Astrocyte of the spinal cord (primary cell): ENCODE measurements around the gene ASIC4.

Source experiments
- DNase-seq: peaks from one replicate; pipeline ENCODE4 v3.0.0; 2011; ENCODE audit warnings: low read depth, low spot score
- H3K4me3 ChIP-seq: 2 replicates; pipeline ENCODE4 v1.5.1; 2011; ENCODE audit warnings: low read depth, mild to moderate bottlenecking, low read length, moderate library complexity
- CTCF ChIP-seq: IDR thresholded peaks from 2 replicates; pipeline ENCODE4 v1.5.1; 2012; ENCODE audit warnings: low read depth, mild to moderate bottlenecking, low read length, inconsistent platforms
- in situ Hi-C: cut with HindIII; loops from 2 replicates; pipeline ENCODE4 v1.10.0; 2017; ENCODE audit warnings: low sequenced_read_pairs

Gene ASIC4

GRCh38 chr2:219576505-219577388 lies 62.5 kb downstream of the ASIC4 start:
- TF ChIP-seq CTCF: no peak
- in situ Hi-C loops: no loop called here

GRCh38 chr2:219578811-219579613 lies 64.7 kb downstream of the ASIC4 start:
- no peak for TF ChIP-seq CTCF
- DNase-seq: no peak
- in situ Hi-C loops: no loop called here
- H3K4me3 ChIP-seq: no peak overlapping the region

More at GRCh38 chr2:219576505-219577388, 62.5 kb downstream of the ASIC4 start:
- no peak for DNase-seq
- no peak overlapping the region for H3K4me3 ChIP-seq

GRCh38 chr2:219581346-219581745 lies 67.1 kb downstream of the ASIC4 start:
- DNase-seq: no peak
- H3K4me3 ChIP-seq: no peak overlapping the region
- TF ChIP-seq CTCF: no peak
- in situ Hi-C loops: no loop called here
